ENCODE results near the gene RIGI.
"Not testable (repeated sequence)": the region's sequence is repeated elsewhere in the genome, so short reads cannot be mapped to it uniquely, and the experiment has no call there.

RIGI gene

DNA sequence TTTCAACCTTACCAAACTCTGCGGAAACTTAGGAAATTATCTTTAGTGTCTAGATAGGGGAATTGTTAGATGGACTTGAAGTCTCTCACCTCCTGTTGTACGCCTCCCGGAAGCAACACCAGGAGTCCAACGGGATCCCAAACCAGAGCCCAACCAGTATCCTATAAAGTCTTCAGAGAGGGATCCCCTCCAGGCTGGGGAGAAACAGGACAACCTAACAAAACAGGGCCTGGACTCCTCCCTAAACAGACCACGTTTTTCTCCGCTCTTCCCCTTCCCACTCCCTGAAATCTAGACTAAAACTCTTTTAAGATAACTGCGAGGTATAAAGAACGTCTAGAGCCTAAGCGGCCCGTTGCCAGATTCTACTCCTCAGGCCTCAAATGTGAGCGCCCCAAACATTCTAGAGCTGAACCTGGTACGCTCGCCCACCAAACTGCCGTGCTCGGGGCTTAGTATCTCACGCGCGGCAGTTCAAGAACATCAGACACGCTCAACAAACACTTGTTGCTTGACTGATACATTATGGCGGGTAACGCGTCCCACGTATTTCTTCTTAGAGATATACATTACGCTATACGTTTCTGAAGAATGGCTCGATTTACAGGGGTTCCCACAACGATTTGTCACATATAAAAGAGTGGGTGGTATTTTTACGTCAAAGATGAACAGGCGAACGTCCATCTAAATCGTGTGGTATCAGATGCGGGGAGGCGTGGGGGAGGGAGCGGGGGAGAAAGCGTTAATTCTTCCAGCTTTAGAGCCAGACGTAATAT, 25.5 kb upstream of the RIGI start:
- TF ChIP-seq, protein P1, sequence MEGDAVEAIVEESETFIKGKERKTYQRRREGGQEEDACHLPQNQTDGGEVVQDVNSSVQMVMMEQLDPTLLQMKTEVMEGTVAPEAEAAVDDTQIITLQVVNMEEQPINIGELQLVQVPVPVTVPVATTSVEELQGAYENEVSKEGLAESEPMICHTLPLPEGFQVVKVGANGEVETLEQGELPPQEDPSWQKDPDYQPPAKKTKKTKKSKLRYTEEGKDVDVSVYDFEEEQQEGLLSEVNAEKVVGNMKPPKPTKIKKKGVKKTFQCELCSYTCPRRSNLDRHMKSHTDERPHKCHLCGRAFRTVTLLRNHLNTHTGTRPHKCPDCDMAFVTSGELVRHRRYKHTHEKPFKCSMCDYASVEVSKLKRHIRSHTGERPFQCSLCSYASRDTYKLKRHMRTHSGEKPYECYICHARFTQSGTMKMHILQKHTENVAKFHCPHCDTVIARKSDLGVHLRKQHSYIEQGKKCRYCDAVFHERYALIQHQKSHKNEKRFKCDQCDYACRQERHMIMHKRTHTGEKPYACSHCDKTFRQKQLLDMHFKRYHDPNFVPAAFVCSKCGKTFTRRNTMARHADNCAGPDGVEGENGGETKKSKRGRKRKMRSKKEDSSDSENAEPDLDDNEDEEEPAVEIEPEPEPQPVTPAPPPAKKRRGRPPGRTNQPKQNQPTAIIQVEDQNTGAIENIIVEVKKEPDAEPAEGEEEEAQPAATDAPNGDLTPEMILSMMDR (conservative IDR thresholded peaks at IDR 0.05; ENCODE audit: low read length) = no peak
- DNase-seq (ENCODE audit: low read depth) = peak; percentile 46
- peak overlapping the region; percentile 85 for H3K4me3 ChIP-seq (ENCODE audit: low read length)

DNA sequence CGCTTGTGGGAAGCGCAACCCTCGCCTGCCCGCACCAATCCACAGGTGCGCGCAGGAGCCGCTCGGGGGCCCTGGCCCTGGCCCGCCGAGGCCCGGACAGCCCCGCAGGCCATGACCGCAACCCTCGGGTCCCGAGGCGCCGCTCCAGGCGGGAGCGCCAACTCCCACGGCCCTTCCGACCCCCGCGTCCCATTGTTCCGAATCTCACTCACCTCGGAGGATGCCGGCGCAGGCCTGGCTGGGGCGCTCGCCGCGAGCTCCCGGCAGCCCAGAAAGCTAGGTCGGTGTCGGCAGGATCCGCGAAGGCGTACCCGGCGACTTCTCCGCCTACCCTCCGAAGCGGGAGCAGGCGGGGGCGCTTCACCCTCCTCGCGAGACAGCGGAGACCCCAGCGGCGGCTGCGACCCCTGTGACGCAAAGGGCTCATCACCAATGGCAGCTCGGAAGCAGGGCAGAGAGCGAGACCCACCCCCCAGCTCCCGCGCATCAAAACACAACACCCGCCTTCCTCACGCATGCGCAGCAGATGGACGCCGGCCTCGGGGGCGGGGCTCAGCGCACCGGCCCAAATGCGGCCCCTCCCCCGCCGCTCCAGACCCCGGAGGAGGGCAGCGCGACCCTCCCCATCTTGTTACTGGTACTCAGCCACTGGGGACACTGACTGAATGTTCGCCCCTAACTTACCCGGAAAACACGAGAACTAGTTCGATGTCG, 24.7 kb upstream of the RIGI start:
- TF ChIP-seq, protein P1 (conservative IDR thresholded peaks at IDR 0.05; ENCODE audit: low read length) = no peak; the same call in 1 of the 2 replicates
- peak; percentile 86 for DNase-seq (ENCODE audit: low read depth)
- H3K4me3 ChIP-seq (ENCODE audit: low read length) = peak overlapping the region; percentile 85

DNA sequence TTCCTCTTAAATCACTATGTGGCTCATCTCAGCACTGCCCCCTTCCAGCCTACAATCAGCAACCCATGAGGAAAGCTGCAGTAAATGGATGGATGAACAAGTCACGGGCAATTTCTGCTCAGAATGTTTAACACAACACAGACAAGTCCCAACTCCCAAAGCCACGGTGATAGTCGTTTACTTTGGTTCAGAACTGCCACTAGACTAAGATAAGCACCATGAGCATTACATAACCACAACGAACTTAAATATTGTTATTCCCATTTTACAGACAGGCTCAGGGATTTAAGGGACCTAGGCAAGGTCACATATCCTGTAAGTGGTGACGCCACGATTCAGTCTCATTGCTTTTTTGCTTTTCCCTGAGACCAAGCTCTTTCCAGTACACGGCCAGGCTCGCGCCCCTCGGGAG, 24.2 kb upstream of the RIGI start:
- DNase-seq (ENCODE audit: low read depth) = peak; percentile 24
- H3K4me3 ChIP-seq (ENCODE audit: low read length) = peak overlapping the region; percentile 85
- TF ChIP-seq, protein P1 (conservative IDR thresholded peaks at IDR 0.05; ENCODE audit: low read length) = peak; percentile 21; the same call in 1 of the 2 replicates

DNA sequence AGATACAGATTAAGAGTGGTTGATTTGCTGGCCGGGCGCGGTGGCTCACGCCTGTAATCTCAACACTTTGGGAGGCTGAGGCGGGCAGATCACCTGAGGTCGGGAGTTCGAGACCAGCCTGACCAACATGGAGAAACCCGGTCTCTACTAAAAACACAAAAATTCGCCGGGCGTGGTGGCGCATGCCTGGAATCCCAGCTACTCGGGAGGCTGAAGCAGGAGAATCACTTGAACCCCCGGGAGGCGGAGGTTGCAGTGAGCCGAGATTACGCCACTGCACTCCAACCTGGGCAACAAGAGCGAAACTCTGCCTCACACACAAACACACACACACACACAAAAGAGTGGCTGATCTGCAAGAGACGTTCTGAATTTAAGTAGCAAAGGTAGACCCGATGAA, 22.2 kb upstream of the RIGI start:
- not testable (repeated sequence) for DNase-seq (ENCODE audit: low read depth); H3K4me3 ChIP-seq (ENCODE audit: low read length)

DNA sequence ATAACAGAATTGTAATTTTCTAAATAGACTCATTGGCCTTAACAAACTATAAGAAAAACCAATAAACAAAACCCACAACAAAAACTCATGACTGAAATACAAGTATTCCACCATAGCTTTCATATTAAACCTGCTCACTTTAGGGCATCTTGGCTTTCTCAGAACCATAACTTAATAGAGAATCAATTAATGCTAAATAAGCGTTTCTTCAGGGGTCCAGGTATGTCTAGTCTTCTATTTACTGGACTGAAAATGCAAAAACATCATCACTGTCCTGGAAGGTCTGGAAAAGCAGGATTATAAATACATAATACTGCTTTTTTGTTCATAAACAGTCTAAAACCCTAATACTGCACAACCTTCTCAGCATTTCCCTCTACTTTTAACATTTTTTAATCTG, 19.9 kb upstream of the RIGI start:
- DNase-seq (ENCODE audit: low read depth) = no peak
- H3K4me3 ChIP-seq (ENCODE audit: low read length) = no peak overlapping the region
- TF ChIP-seq, protein P1 (conservative IDR thresholded peaks at IDR 0.05; ENCODE audit: low read length) = no peak

DNA sequence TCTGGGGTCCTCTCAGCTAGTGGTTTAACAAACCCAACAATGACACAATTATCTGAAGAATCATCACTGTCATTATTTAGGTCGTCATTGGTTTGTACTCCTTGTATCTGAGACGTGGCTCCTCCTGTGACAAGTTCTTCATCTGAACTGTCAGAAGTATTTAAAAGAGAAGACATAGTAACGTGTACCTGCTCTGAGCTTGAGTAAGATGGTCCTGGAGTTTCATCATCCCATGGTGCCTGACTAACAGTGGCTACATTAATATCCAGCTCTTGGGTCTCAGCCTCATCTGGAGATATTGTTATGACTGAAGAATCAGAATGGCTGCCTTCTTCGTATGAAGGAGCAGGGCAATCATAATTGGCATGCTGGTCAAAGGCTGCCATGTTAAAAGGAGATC, 17.1 kb upstream of the RIGI start:
- TF ChIP-seq, protein P1 (conservative IDR thresholded peaks at IDR 0.05; ENCODE audit: low read length) = no peak
- no peak for DNase-seq (ENCODE audit: low read depth)
- H3K4me3 ChIP-seq (ENCODE audit: low read length) = no peak overlapping the region

DNA sequence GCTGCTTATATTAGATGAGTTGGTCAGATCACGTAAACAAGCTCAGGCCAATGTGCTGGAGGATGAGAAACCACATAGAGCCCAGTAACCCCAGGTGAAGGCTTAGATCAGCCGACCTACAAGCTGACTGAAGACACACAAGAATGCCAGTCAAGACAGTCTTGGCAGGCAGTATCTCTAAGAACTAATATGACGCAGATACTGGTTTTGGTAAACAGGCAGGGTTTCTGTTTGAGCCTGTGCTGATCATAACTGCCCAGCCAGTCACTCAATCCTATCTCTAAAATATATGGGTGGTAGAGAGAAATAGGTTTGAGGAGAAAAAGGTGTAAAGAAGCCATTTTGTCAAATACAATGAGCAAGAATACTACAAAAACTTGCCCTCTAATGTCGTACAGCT, 7.8 kb upstream of the RIGI start:
- TF ChIP-seq, protein P1 (conservative IDR thresholded peaks at IDR 0.05; ENCODE audit: low read length) = no peak
- DNase-seq (ENCODE audit: low read depth) = no peak
- H3K4me3 ChIP-seq (ENCODE audit: low read length) = no peak overlapping the region

Measured in AG10803 (cell line).